K562 (cell line): Measurements from ENCODE around the gene TEAD4.

Source experiments
- LARP7 ChIP-seq: fragments of 450-650 bp; IDR thresholded peaks from 2 replicates; pipeline ENCODE4 v1.6.1; 2016
- MTF1 ChIP-seq: fragments of 250-450 bp; sonication (Bioruptor Pico); IDR thresholded peaks from 2 replicates; pipeline ENCODE4 v1.9.0; 2021; ENCODE audit warnings: moderate library complexity, mild to moderate bottlenecking, inconsistent platforms, borderline replicate concordance
- NR2F6 ChIP-seq: fragments of 450-650 bp; formaldehyde crosslinking; IDR thresholded peaks from 2 replicates; pipeline ENCODE4 v1.4.0; 2020; ENCODE audit warnings: mild to moderate bottlenecking
- RCOR1 ChIP-seq, 2 experiments: IDR thresholded peaks; 2 replicates each; pipeline ENCODE4 v1.6.1; 2012; ENCODE audit warnings: low read depth in 2 of 2, low read length in 2 of 2, borderline replicate concordance in 1 of 2, improper control_type of control experiment in 1 of 2
- ZNF586 ChIP-seq: fragments of 450-650 bp; formaldehyde crosslinking; conservative IDR thresholded peaks from 2 replicates; pipeline ENCODE4 v1.4.0; 2020; ENCODE audit warnings: mild to moderate bottlenecking, moderate library complexity
- TF ChIP-seq, protein P1 (sequence below), 3 experiments: IDR thresholded peaks in 2 of 3; conservative IDR thresholded peaks in 1 of 3; 2 replicates each; pipeline ENCODE4 v1.5.1; 2011 to 2012; ENCODE audit warnings: low read length in 3 of 3, mild to moderate bottlenecking in 3 of 3, control low read depth in 2 of 3, improper control_type of control experiment in 1 of 3, inconsistent platforms in 1 of 3, low read depth in 1 of 3, mixed read lengths in 1 of 3, moderate library complexity in 1 of 3; ENCODE audit not compliant: insufficient read depth in 2 of 3

DNA sequence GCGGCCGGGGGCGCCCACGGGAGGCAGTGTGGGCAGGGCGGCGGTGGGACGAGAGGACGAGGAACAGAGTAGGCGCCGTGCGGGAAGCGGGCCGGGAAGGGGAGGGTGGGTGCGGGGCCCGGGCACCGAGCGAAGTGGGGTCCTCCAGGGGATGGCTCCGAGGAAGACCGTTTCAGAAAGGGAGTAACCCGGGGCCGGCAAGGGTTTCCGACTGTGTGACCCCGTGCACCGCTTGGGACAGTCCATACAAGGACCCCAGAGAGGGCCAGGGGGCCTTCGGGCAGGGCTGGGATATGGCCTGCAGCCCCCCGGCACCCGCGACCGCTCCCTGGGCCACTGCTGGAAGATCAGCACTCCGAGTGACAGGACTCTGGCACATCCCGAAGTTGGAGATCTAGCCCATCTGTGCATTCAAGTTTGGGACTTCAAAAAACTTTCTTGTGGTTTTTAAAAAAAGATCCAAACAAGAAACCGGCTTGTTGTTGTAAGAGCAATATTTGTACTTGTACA is 118.4 kb downstream of the TEAD4 start:
- TF ChIP-seq ZNF586 (CRISPR knock-in tag): no peak
- TF ChIP-seq MTF1 (CRISPR knock-in tag): no peak
- TF ChIP-seq LARP7: no peak
- TF ChIP-seq, protein P1, sequence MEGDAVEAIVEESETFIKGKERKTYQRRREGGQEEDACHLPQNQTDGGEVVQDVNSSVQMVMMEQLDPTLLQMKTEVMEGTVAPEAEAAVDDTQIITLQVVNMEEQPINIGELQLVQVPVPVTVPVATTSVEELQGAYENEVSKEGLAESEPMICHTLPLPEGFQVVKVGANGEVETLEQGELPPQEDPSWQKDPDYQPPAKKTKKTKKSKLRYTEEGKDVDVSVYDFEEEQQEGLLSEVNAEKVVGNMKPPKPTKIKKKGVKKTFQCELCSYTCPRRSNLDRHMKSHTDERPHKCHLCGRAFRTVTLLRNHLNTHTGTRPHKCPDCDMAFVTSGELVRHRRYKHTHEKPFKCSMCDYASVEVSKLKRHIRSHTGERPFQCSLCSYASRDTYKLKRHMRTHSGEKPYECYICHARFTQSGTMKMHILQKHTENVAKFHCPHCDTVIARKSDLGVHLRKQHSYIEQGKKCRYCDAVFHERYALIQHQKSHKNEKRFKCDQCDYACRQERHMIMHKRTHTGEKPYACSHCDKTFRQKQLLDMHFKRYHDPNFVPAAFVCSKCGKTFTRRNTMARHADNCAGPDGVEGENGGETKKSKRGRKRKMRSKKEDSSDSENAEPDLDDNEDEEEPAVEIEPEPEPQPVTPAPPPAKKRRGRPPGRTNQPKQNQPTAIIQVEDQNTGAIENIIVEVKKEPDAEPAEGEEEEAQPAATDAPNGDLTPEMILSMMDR (IDR thresholded peaks at IDR 0.05 in 2 of 3, conservative IDR thresholded peaks at IDR 0.05 in 1 of 3; ENCODE audit: insufficient read depth in 2 of 3, low read depth in 1 of 3, low read length in 3 of 3): no peak
- TF ChIP-seq RCOR1 (IDR thresholded peaks at IDR 0.05; ENCODE audit: borderline replicate concordance in 1 of 2, low read depth in 2 of 2, low read length in 2 of 2): no peak
- TF ChIP-seq NR2F6 (CRISPR knock-in tag): no peak
